MM.1S (cell line): ENCODE data around the gene C11orf42.

Source experiments
- DNase-seq: peaks from one replicate; pipeline ENCODE4 v3.0.0-alpha.2; 2015
- H2AFZ ChIP-seq: fragments of 300-600 bp; sonication (generic); 2 replicates; pipeline ENCODE4 v1.6.0; 2016; ENCODE audit warnings: antibody characterized with exemption, low read length
- H3F3A ChIP-seq: fragments of 300-600 bp; sonication (generic); 2 replicates; pipeline ENCODE4 v1.6.1; 2016; ENCODE audit warnings: mild to moderate bottlenecking, antibody characterized with exemption, low read length, moderate library complexity, mixed read lengths; ENCODE audit not compliant: insufficient read depth
- H3K27ac ChIP-seq: fragments of 300-600 bp; sonication (generic); 2 replicates; pipeline ENCODE4 v1.5.1; 2016; ENCODE audit warnings: mild to moderate bottlenecking, low read length
- H3K27me3 ChIP-seq: fragments of 300-600 bp; sonication (generic); replicated peaks from 2 replicates; pipeline ENCODE4 v1.6.0; 2016; ENCODE audit warnings: low read length; ENCODE audit not compliant: insufficient read depth
- H3K36me3 ChIP-seq: fragments of 300-600 bp; sonication (generic); replicated peaks from 2 replicates; pipeline ENCODE4 v1.6.1; 2016; ENCODE audit warnings: mild to moderate bottlenecking, low read length, mixed read lengths; ENCODE audit not compliant: insufficient read depth
- H3K4me1 ChIP-seq: fragments of 300-600 bp; sonication (generic); 2 replicates; pipeline ENCODE4 v1.6.1; 2016; ENCODE audit warnings: low read length, mixed read lengths
- H3K4me2 ChIP-seq: fragments of 300-600 bp; sonication (generic); 2 replicates; pipeline ENCODE4 v1.6.0; 2016; ENCODE audit warnings: low read depth, low read length
- H3K4me3 ChIP-seq: fragments of 300-600 bp; sonication (generic); 2 replicates; pipeline ENCODE4 v1.5.1; 2016; ENCODE audit warnings: low read length, mixed read lengths
- H3K79me2 ChIP-seq: fragments of 300-600 bp; sonication (generic); 2 replicates; pipeline ENCODE4 v1.6.1; 2016; ENCODE audit warnings: mixed run types, low read length, mixed read lengths
- H3K9ac ChIP-seq: fragments of 300-600 bp; sonication (generic); 2 replicates; pipeline ENCODE4 v1.6.1; 2016; ENCODE audit warnings: low read length, mixed read lengths
- H3K9me2 ChIP-seq: fragments of 300-600 bp; sonication (generic); replicated peaks from 2 replicates; pipeline ENCODE4 v1.6.1; 2016; ENCODE audit warnings: mild to moderate bottlenecking, low read length, mixed read lengths; ENCODE audit not compliant: insufficient read depth
- H3K9me3 ChIP-seq: fragments of 300-600 bp; sonication (generic); replicated peaks from 2 replicates; pipeline ENCODE4 v1.6.1; 2016; ENCODE audit warnings: mild to moderate bottlenecking, low read length, mixed read lengths; ENCODE audit not compliant: insufficient read depth
- H4K20me1 ChIP-seq: fragments of 300-600 bp; sonication (generic); 2 replicates; pipeline ENCODE4 v1.6.1; 2016; ENCODE audit warnings: mild to moderate bottlenecking, low read length, moderate library complexity, mixed read lengths; ENCODE audit not compliant: insufficient read depth
- EZH2 ChIP-seq: fragments of 300-600 bp; sonication (generic); optimal IDR thresholded peaks from 2 replicates; pipeline ENCODE3; 2017; ENCODE audit warnings: low read depth, mild to moderate bottlenecking, antibody characterized with exemption, low read length, mixed read lengths
- EZH2phosphoT487 ChIP-seq: fragments of 300-600 bp; sonication (generic); IDR thresholded peaks from 2 replicates; pipeline ENCODE4 v1.6.1; 2018; ENCODE audit warnings: antibody characterized with exemption, low read length
- TF ChIP-seq, protein P1 (sequence below): fragments of 300-600 bp; sonication (generic); IDR thresholded peaks from 2 replicates; pipeline ENCODE4 v1.5.1; 2016; ENCODE audit warnings: antibody characterized with exemption, low read length, mixed read lengths

Gene C11orf42

GRCh38 chr11:6219359-6219758 lies 14.0 kb downstream of the C11orf42 start:
- Histone ChIP-seq H3K27me3 (no peaks in the 10 kb centered on the region), H3K4me2 (no peak overlapping the region), H2AFZ (no peak overlapping the region), H4K20me1 (no peaks in the 10 kb centered on the region), H3K9ac (no peak overlapping the region), H3K4me1 (no peaks in the 10 kb centered on the region), H3F3A (no peaks in the 10 kb centered on the region), H3K36me3 (no peaks in the 10 kb centered on the region; the same call in 1 of the 2 replicates), H3K9me3 (no peaks in the 10 kb centered on the region), H3K4me3 (no peak overlapping the region), H3K79me2 (peaks cover under 1% of the 10 kb centered on the region; the same call in 1 of the 2 replicates), H3K27ac (no peak overlapping the region), H3K9me2 (no peaks in the 10 kb centered on the region)
- DNase-seq, result no peak
- TF ChIP-seq EZH2 (no peak), EZH2phosphoT487 (no peak)
- TF ChIP-seq, protein P1, sequence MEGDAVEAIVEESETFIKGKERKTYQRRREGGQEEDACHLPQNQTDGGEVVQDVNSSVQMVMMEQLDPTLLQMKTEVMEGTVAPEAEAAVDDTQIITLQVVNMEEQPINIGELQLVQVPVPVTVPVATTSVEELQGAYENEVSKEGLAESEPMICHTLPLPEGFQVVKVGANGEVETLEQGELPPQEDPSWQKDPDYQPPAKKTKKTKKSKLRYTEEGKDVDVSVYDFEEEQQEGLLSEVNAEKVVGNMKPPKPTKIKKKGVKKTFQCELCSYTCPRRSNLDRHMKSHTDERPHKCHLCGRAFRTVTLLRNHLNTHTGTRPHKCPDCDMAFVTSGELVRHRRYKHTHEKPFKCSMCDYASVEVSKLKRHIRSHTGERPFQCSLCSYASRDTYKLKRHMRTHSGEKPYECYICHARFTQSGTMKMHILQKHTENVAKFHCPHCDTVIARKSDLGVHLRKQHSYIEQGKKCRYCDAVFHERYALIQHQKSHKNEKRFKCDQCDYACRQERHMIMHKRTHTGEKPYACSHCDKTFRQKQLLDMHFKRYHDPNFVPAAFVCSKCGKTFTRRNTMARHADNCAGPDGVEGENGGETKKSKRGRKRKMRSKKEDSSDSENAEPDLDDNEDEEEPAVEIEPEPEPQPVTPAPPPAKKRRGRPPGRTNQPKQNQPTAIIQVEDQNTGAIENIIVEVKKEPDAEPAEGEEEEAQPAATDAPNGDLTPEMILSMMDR, result no peak

- Histone ChIP-seq H3K9me3 (no peaks in the 10 kb centered on the region), H3K9ac (no peak overlapping the region), H3K4me3 (no peak overlapping the region), H3K4me1 (no peaks in the 10 kb centered on the region), H3K36me3 (no peaks in the 10 kb centered on the region), H3K27ac (no peak overlapping the region), H3F3A (no peaks in the 10 kb centered on the region), H3K9me2 (no peaks in the 10 kb centered on the region), H3K27me3 (no peaks in the 10 kb centered on the region), H2AFZ (no peak overlapping the region), H3K79me2 (peaks cover 38% of the 10 kb centered on the region), H3K4me2 (no peak overlapping the region), H4K20me1 (no peaks in the 10 kb centered on the region)
- TF ChIP-seq EZH2phosphoT487 (no peak), EZH2 (no peak)
- TF ChIP-seq, protein P1, result no peak
- DNase-seq, result no peak
Measured at GRCh38 chr11:6223854-6224253, 18.5 kb downstream of the C11orf42 start.

- TF ChIP-seq EZH2 (no peak), EZH2phosphoT487 (no peak)
- TF ChIP-seq, protein P1, result no peak
- no peaks in the 10 kb centered on the region for H3K9me2 ChIP-seq
- no peak overlapping the region for H3K4me3 ChIP-seq
- no peak overlapping the region for H3K4me2 ChIP-seq
- H3K4me1 ChIP-seq, result no peaks in the 10 kb centered on the region
- peaks cover 44% of the 10 kb centered on the region for H3K79me2 ChIP-seq
- DNase-seq, result no peak
- H3K9ac ChIP-seq, result no peak overlapping the region
- H4K20me1 ChIP-seq, result no peaks in the 10 kb centered on the region
- no peaks in the 10 kb centered on the region for H3K36me3 ChIP-seq
- no peaks in the 10 kb centered on the region for H3K9me3 ChIP-seq
- H3K27ac ChIP-seq, result no peak overlapping the region
- no peaks in the 10 kb centered on the region for H3K27me3 ChIP-seq
- no peaks in the 10 kb centered on the region for H3F3A ChIP-seq
- H2AFZ ChIP-seq, result no peak overlapping the region
Measured at GRCh38 chr11:6224421-6224820, 19.1 kb downstream of the C11orf42 start.
